DMS53 treated with DMSO at 0.1 percent for 48 hours (cell line): Measurements from ENCODE around the gene LPP.

Source experiments
- DNase-seq: peaks from one replicate; lab custom pipeline; 2025; ENCODE audit not compliant: unreplicated experiment; lab: John Stamatoyannopoulos, UW

Gene LPP

DNA sequence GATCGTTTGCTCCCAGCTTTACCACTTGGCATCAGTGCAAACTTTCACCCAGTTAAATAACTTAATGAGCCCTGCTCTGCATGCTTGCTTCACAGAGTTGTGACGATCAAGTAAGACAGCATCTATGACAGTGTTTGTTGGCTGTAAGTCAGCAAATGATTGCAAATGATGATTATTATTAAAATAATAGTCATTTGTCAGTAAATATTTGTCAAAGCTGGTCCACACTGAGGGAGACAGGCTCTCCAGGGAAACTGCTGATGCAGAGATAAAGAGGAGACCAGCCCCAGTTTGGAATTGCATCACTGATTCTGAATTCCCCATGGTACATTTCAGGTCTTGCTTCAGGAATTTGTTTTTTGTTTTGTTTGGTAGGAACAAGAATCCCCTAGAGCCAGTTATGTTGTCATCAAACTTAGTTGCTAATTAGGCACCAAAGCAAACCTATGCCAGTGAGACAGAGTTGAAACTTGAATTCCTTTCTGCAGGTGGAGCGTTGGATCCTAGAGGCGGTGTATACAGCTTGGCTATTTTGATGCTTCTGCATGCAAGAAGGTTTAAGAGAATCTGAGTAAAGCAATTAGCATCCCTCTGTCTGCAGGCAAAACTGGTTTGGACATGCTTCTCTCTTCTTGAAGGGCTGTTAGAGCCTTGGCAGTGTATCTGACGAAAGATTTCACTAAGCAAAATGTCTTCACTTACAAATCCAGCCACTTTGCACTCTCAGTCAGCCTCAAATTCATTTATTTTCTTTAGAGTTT, 679.2 kb downstream of the LPP start:
- DNase-seq: no peak

- no peak for DNase-seq
These were observed 680.4 kb downstream of the LPP start for GRCh38 chr3:188834349-188834748.

- peak; percentile 45 for DNase-seq
These were observed 685.3 kb downstream of the LPP start for GRCh38 chr3:188839187-188839695.

- peak; percentile 31 for DNase-seq
These were observed 686.3 kb downstream of the LPP start for GRCh38 chr3:188840290-188840689.

DNA sequence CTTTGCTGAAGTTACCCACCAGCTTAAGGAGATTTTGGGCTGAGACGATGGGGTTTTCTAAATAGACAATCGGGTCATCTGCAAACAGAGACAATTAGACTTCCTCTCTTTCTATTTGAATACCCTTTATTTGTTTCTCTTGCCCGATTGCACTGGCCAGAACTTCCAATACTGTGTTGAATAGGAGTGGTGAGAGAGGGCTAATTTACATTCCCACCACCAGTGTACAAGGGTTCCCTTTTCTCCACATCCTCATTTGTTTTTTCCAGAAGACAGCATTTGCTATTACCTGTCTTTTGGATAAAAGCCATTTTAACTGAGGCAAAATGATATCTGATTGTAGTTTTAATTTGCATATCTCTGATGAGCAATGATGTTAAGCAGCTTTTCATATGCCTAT, 687.9 kb downstream of the LPP start:
- no peak for DNase-seq

- no peak for DNase-seq
These were observed 688.7 kb downstream of the LPP start for GRCh38 chr3:188842639-188843038.

DNA sequence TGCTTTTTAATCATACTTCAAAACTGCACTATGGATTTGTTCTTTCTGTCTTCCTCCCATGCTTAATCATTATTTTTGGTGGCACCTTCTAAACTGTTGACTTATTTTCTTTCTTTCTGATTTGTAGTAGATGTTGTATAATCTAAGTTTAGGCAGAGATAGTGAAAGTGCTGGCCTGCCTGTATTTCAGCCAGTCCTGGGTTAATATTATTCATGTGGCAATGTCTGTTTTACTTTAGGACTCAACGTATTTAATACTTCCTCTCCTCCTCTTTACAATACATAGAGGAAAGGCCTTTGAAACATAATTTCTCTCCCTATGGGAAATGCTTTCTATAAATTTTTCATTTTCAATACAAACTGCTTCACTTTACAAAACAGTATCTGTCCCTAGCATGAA, 690.1 kb downstream of the LPP start:
- DNase-seq: no peak

DNA sequence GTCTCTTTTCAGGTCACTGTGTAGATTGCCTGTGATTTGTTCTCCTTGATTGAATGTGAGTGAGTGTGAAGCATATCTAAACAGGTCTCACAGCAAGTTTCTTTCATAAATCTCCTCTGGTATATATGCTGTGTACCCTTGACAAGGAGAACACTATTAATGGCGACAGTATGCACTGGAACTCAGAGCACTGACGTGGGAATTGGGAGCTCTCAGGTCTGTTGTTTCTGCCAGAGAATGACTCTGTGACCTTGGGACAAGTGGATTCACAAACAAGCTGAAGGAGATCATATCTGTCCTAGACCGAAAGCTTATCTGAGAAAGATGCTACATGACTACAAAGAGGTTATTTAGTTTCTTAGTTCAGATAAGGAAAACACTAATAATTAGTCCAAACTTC, 691.6 kb downstream of the LPP start:
- no peak for DNase-seq

- DNase-seq: no peak
These were observed 695.0 kb downstream of the LPP start for GRCh38 chr3:188848947-188849346.

- DNase-seq: no peak
These were observed 700.2 kb downstream of the LPP start for GRCh38 chr3:188853856-188854771.

DNA sequence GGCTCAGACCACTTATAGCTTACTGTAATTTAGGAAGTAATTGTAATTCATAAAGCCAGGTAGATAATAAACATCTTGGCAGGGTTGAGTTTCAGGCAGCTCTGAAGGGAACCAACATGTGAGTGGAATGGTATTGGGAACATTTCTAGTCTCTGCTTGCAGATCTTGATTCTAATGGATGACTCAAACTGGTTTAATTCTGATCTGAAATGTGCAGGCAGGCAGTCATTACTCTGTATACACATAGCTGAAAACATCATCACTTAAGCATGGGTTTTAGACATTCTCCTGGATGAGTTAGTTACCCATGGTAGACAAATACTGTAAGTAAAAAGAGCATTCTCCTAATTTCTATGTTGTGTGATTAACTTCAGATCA, 700.8 kb downstream of the LPP start:
- DNase-seq: no peak

- no peak for DNase-seq
These were observed 701.7 kb downstream of the LPP start for GRCh38 chr3:188855675-188856074.

DNA sequence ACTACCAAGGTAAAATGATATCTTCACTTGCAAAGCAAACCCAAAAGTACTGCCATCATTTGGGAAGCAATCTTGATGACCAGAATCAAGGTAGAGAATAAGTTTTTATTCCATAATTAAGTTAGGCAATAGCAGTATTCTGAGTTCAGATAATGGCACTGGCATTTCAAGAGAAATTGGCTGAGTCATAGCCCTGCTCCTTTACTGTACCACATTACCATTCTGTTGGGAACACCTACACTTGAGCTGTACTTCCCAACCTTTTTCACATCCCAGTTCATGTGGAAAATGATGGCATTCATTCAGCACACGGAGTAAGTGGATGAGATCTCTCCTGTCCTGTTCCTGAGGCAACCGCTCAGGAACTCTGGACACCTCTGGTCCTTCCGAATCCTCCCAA, 706.2 kb downstream of the LPP start:
- DNase-seq: no peak

DNA sequence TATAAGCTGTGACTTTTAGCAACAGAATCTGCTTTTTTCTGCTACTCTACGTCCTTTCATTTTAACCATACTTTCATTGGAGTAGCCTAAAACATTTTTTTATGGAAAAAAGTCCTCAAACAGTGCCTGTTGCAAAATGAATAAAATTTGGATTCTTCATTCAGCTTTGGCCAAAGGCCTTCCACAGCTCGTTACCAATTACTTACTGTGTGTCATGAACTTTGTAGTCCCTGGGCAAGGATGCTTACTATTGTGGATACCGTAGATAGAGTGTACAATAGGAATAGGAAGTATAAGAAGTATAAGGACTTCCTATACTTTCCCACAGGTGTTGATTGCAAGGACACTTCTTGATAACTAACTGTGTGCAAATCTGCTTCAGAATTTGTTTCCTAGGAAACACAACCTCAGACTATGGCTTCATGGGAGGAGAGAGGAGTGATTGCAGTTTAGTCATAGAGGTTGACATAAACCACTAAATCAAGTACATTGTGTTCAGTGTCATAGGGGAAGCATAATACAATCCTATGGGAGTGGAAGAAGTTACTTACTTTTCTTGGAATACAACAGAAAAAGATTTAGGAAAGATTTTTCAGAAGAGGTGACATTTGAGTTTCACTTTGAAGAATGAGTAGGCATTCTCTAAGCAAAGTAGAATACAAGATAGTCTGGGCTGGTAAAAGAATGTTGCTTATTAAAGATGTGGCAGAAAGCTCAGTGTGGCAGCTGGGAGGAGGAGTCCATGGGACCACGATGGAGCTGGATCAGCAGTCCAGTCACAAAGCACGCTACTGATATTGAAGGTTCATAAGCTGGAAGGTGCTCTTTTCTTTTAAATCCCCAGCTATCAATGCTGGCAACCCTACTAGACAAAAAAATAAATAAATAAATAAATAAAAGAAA, 708.1 kb downstream of the LPP start:
- DNase-seq: no peak

GRCh38 chr3:188863999-188864406, 710.0 kb downstream of the LPP start:
- DNase-seq: no peak

DNA sequence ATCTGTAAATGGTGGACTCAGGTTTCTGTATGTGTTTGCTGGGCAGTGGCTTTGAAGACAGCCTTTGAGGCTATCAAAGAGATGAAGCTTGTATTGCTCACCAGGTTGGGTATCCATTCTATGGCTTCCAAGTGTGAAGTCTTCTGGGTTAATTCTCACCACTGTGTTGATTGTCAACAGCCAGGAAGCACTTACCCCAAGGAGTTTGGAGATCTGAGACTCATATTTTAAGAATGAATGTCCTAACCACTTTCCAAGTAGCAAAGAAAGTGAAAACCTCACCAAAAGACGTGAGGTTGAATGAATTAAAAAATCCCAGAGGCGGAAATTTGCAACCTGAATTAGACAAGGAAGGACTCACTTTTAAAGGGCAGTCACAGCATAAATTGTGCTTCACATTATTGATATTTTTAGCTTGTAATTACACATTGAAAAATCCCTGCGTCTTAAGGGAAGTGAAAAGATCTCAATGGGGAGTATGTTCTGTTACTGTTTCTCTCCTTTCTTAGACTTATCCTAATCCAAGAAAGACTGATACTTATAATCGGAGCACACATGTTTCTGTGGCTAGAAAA, 713.8 kb downstream of the LPP start:
- no peak for DNase-seq

- no peak for DNase-seq
These were observed 714.8 kb downstream of the LPP start for GRCh38 chr3:188868803-188869202.

DNA sequence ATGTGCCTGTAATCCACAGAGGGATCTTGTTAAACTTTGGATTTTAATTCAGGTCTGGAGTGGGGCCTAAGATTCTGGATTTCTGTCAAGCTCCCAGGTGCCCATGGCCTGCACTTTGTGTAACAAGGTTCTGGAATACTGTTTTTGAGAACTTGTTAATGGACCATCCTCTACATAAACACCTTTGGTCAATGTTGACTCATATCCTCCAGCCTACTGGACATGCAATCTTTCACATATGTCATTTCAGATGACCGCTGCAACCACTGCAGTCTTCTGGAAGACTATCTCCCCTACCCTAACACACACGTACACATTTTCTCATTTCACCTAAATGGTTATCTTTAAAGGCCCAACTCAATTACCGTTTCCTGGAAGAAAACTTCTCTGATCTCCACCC, 715.7 kb downstream of the LPP start:
- no peak for DNase-seq

- DNase-seq: no peak
These were observed 716.5 kb downstream of the LPP start for GRCh38 chr3:188870431-188870830.

DNA sequence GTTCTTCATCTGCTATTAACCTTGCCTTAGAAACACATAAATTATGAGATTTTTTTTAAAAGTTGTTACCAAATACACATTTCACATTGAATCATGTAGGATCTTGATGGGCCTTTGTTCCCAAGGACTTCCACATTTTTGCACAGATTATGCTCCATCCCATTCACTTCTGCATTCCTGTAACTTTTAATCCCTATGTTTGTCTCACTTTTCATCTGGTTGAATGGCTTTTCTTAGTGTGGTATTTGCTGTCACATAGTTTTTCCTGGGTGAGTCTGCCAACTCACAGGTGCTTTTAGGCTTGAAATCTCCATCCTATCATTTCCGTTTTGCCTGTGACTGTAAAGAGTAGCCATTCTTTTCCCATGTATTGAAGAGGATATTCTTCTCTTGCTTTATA, 720.6 kb downstream of the LPP start:
- no peak for DNase-seq

DNA sequence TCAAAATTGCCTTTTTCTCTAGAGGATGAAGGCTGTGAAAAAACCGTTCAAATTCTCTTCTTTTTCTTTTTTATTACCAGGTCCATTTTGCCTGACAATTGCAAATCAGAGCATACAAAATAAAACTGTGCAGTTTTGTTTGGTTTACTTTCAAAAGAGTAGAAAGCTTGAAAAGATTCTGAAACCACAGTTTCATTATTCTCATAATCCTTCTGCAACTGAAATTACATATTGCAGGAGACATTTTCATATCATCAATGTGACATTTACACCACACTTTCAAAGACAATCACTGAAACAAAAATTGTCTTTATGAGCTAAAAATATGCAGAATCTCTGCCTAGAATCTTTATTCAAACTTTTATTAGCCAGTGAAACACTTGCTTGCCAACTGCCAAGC, 721.5 kb downstream of the LPP start:
- DNase-seq: no peak
